ENCODE data around the gene GRIP2.

Gene GRIP2

DNA sequence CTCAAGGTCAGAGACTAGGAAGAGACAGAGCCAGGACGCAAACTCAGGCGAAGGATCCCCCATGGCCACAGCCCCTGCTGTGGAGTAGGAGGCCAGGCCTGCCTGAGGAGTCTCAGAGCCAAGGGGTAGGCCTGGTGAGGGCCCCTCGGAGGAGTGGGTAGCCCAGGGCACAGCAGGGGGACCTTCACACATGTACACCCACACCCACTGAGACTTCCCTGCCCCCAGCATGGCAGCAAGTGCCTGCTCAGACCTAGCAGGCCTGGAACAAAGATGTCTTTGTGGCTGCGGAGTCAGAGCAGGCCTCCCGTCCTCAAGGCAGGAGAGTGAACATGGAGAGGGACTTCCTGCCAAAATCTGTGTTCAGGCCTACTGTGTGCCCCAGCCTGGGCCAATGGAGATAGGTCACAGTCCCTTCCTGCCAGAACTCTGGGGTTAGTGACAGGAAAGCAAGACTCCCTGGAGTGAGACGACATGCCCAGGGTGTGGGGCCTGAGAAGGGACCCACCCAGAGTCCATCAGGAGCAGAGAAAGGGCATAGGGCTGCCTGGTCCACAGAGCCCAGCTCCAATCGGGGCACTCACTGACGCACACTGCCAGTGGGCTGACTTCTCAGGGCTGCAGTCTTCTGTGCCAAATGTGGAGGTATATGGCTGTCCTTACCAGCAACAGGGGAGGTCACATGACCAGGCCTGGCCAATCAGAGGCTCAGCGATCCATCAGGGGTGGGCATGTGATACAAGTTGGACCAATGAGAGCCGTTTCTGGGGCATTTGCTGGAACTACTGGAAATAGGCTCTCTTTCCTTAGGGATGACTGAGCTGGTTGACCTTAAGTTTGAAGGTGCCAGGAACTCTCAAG is 2.3 kb downstream of the GRIP2 start:
- TF ChIP-seq, protein P1, sequence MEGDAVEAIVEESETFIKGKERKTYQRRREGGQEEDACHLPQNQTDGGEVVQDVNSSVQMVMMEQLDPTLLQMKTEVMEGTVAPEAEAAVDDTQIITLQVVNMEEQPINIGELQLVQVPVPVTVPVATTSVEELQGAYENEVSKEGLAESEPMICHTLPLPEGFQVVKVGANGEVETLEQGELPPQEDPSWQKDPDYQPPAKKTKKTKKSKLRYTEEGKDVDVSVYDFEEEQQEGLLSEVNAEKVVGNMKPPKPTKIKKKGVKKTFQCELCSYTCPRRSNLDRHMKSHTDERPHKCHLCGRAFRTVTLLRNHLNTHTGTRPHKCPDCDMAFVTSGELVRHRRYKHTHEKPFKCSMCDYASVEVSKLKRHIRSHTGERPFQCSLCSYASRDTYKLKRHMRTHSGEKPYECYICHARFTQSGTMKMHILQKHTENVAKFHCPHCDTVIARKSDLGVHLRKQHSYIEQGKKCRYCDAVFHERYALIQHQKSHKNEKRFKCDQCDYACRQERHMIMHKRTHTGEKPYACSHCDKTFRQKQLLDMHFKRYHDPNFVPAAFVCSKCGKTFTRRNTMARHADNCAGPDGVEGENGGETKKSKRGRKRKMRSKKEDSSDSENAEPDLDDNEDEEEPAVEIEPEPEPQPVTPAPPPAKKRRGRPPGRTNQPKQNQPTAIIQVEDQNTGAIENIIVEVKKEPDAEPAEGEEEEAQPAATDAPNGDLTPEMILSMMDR (IDR thresholded peaks at IDR 0.05; ENCODE audit: borderline replicate concordance, control extremely low read depth, extremely low read depth, insufficient read depth, missing control alignments): no peak
- in situ Hi-C loops (cut with MboI; ENCODE audit: low sequenced_read_pairs, unreplicated experiment): no loop called here
- no peak for DNase-seq (ENCODE audit: low spot score)

DNA sequence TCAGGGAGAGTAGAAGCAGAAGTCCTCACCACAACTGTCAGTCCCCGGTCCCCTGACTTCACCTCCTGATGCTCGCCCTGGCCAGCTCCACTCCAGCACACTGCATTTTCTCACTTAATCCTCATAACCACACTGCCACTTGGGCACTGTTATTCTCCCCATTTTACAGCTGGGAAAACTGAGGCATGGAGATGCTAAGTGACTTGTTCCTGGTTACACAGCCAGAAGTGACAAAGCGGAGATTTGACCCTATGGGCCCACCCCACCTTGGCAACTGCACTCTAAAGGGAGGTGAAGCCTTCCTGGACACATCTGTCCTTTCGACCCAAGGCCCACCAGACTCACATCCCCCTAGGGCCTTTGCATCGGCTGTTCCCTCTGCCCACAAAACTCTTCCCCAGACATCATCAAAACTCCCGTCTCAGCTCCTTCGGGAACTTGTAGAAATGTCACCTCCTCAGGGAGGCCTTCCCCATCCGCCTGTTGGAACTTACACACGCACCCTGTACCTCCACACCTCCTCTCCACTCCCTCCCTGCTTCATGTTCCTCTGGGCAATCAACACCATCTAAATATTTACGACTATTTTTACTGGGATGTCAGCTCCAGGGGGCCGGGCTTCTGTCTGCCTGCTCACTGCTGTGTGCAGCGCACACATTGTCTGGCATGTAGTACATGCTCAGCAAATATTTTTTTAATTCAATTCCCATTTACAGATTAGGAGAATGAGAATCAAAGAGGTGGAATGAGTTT is 3.1 kb downstream of the GRIP2 start:
- DNase-seq (ENCODE audit: low spot score): no peak
- in situ Hi-C loops (cut with MboI; ENCODE audit: low sequenced_read_pairs, unreplicated experiment): no loop called here
- TF ChIP-seq, protein P1 (IDR thresholded peaks at IDR 0.05; ENCODE audit: borderline replicate concordance, control extremely low read depth, extremely low read depth, insufficient read depth, missing control alignments): no peak

DNA sequence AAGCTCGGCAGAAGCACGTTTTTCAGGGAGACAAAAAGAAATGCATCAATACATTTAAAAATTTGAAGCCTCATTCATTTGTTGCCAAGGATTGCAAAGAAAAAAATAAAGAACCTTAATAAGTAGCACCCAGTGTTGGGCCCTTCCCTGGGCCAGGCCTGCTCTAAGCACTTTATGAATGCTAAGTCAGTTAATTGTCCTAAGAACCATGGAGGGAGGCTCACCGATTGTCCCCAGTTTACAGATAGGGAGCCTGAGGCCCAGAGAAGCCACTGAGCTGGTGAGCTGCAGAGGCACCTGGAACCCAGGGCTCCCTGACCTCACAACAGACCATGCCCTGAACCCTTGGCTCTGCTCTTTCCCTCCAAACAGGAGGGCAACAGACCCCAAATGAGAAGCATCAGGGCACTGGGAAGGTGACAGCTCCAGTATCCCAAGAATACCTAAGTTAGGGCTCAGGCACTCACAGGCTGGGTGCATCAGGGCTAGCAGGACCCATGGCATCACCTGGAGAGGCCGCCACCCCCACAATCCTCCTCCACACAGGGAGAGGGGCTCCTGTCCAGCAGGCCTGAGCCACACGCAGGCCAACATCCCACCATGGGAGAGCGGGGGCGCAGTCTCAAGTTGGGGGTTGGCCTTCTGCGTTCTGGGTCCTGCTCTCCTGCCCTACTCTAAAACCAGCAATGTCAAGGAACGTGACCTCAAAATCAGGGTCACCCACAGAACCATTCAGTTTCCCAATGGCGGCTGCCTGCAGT is 3.9 kb downstream of the GRIP2 start:
- no peak for DNase-seq (ENCODE audit: low spot score)
- in situ Hi-C loops (cut with MboI; ENCODE audit: low sequenced_read_pairs, unreplicated experiment): no loop called here
- TF ChIP-seq, protein P1 (IDR thresholded peaks at IDR 0.05; ENCODE audit: borderline replicate concordance, control extremely low read depth, extremely low read depth, insufficient read depth, missing control alignments): no peak

DNA sequence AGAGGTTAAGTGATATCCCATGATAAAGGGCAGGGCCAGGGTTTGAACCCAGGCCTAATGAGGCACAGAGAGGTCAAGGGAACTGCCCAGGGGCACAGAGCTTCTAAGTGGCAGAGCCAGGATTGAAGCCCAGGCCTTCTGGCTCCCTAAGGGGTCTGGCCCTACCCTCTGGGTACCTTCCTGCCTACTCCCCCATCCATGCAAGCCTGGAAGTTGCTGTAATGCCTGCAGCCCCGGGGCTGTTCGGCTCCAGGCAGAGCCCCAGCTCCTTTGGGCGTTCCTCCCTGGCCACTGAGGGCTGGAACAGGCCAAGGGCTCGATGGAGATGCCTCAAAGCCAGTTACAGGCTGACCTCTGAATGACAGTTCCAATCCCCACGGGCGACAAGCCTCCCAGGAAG is 4.5 kb downstream of the GRIP2 start:
- in situ Hi-C loops (cut with MboI; ENCODE audit: low sequenced_read_pairs, unreplicated experiment): no loop called here
- DNase-seq (ENCODE audit: low spot score): no peak
- TF ChIP-seq, protein P1 (IDR thresholded peaks at IDR 0.05; ENCODE audit: borderline replicate concordance, control extremely low read depth, extremely low read depth, insufficient read depth, missing control alignments): no peak

DNA sequence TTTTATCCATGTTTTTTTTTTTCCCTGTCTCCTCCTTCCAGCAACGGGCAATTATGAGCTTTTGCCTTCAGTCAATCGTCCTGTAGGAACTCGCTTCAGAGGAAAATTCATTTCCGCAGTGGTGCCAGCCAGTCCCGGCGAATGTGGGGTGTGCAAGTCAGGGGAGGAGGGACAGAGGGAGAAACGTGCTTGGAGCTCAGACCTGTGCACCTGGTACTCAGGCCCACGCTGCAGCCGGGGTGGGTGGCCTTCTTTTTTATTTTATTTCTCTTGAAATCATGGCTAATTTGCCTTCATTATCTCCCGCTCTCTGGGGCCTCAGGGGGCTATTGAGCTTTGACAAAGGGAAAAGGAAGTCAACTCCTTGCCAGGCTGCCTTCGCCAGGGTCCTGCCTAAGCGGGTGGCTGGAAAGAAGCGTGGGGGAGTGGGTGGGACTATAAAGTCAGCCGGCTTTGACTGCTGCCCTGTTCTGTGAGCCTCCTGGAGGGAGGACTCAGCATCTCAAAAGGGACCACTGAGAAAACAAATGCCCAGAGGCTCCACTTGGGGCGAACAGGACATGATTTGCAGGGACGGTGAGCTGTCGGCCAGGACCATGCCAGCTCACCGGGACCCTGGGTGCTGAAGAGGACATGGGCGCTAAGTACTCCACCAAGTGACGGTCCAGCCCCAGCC is 5.5 kb downstream of the GRIP2 start:
- DNase-seq (ENCODE audit: low spot score): no peak
- TF ChIP-seq, protein P1 (IDR thresholded peaks at IDR 0.05; ENCODE audit: borderline replicate concordance, control extremely low read depth, extremely low read depth, insufficient read depth, missing control alignments): no peak
- in situ Hi-C loops (cut with MboI; ENCODE audit: low sequenced_read_pairs, unreplicated experiment): no loop called here

Data from GM13976 (cell line).